Stimulated activated CD4-positive, alpha-beta T cell treated with anti-CD3 and anti-CD28 coated beads, Interleukin-2, amount 100 ng/mL, for 4 hours (primary cell): ENCODE data around the gene SGMS1.

Source experiments
- DNase-seq: peaks from one replicate; pipeline ENCODE4 v3.0.0-alpha.2; 2020; ENCODE audit warnings: low read depth

SGMS1 gene

GRCh38 chr10:50613150-50613549 lies 10.6 kb downstream of the SGMS1 start:
- DNase-seq: no peak

GRCh38 chr10:50610368-50610767 lies 13.4 kb downstream of the SGMS1 start:
- no peak for DNase-seq

- no peak for DNase-seq
Measured at GRCh38 chr10:50607356-50607925, 16.3 kb downstream of the SGMS1 start.

- DNase-seq: no peak
Measured at GRCh38 chr10:50605951-50606270, 17.8 kb downstream of the SGMS1 start.

GRCh38 chr10:50605269-50605950 lies 18.3 kb downstream of the SGMS1 start:
- DNase-seq: no peak

GRCh38 chr10:50604809-50605208 lies 18.9 kb downstream of the SGMS1 start:
- DNase-seq: no peak

GRCh38 chr10:50604049-50604640 lies 19.6 kb downstream of the SGMS1 start:
- no peak for DNase-seq

- DNase-seq: no peak
Measured at GRCh38 chr10:50603151-50603850, 20.5 kb downstream of the SGMS1 start.

GRCh38 chr10:50601974-50602373 lies 21.8 kb downstream of the SGMS1 start:
- DNase-seq: no peak

GRCh38 chr10:50600831-50601477 lies 22.8 kb downstream of the SGMS1 start:
- no peak for DNase-seq

- DNase-seq: no peak
Measured at GRCh38 chr10:50600286-50600685, 23.5 kb downstream of the SGMS1 start.

GRCh38 chr10:50596897-50597296 lies 26.9 kb downstream of the SGMS1 start:
- no peak for DNase-seq

- DNase-seq: no peak
Measured at GRCh38 chr10:50596456-50596855, 27.3 kb downstream of the SGMS1 start.

- DNase-seq: no peak
Measured at GRCh38 chr10:50595785-50596184, 28.0 kb downstream of the SGMS1 start.

- no peak for DNase-seq
Measured at GRCh38 chr10:50593523-50594376, 30.0 kb downstream of the SGMS1 start.

- DNase-seq: no peak
Measured at GRCh38 chr10:50592961-50593418, 30.8 kb downstream of the SGMS1 start.

- DNase-seq: no peak
Measured at GRCh38 chr10:50590935-50591334, 32.8 kb downstream of the SGMS1 start.

- no peak for DNase-seq
Measured at GRCh38 chr10:50586740-50587088, 37.0 kb downstream of the SGMS1 start.

- DNase-seq: no peak
Measured at GRCh38 chr10:50585921-50586739, 37.6 kb downstream of the SGMS1 start.
